ENCODE results near the gene GTF2B. TPM values are rescaled to one million over a fixed set of nuclear protein-coding genes. Genes with fewer than 3 reads are reported as not detected.
"Not testable (repeated sequence)": the region's sequence is repeated elsewhere in the genome, so short reads cannot be mapped to it uniquely, and the experiment has no call there.

Gene GTF2B
- polyA plus RNA-seq, 3 donors: 39.8 to 52.7 (median 43.2) TPM

GRCh38 chr1:88897070-88897730 lies 5.8 kb upstream of the GTF2B start:
- no peak for DNase-seq (ENCODE audit: extremely low read depth in 1 of 11, low read depth in 9 of 11, low spot score in 4 of 11)

- DNase-seq (ENCODE audit: extremely low read depth in 1 of 11, low read depth in 9 of 11, low spot score in 4 of 11): no peak
Observed at GRCh38 chr1:88892357-88892877, 1.1 kb upstream of the GTF2B start.

GRCh38 chr1:88891951-88892340 lies 579 bp upstream of the GTF2B start:
- DNase-seq (ENCODE audit: extremely low read depth in 1 of 11, low read depth in 9 of 11, low spot score in 4 of 11): peak in 3 of 11 donors; percentile 2 to 24 (median 19)

- DNase-seq (ENCODE audit: extremely low read depth in 1 of 11, low read depth in 9 of 11, low spot score in 4 of 11): peak in 5 of 11 donors; percentile 13 to 33 (median 26)
Observed at GRCh38 chr1:88890791-88891317, 513 bp downstream of the GTF2B start.

- DNase-seq (ENCODE audit: extremely low read depth in 1 of 11, low read depth in 9 of 11, low spot score in 4 of 11): no peak
Observed at GRCh38 chr1:88890131-88890530, 1.2 kb downstream of the GTF2B start.

GRCh38 chr1:88888750-88889149 lies 2.6 kb downstream of the GTF2B start:
- no peak for DNase-seq (ENCODE audit: extremely low read depth in 1 of 11, low read depth in 9 of 11, low spot score in 4 of 11)

GRCh38 chr1:88885933-88886332 lies 5.4 kb downstream of the GTF2B start:
- no peak for DNase-seq (ENCODE audit: extremely low read depth in 1 of 11, low read depth in 9 of 11, low spot score in 4 of 11)

- no peak for DNase-seq (ENCODE audit: extremely low read depth in 1 of 11, low read depth in 9 of 11, low spot score in 4 of 11)
Observed at GRCh38 chr1:88883156-88883555, 8.2 kb downstream of the GTF2B start.

GRCh38 chr1:88880717-88881116 lies 10.7 kb downstream of the GTF2B start:
- DNase-seq (ENCODE audit: extremely low read depth in 1 of 11, low read depth in 9 of 11, low spot score in 4 of 11): not testable (repeated sequence)

GRCh38 chr1:88878731-88879130 lies 12.6 kb downstream of the GTF2B start:
- no peak for DNase-seq (ENCODE audit: extremely low read depth in 1 of 11, low read depth in 9 of 11, low spot score in 4 of 11)

GRCh38 chr1:88877911-88878310 lies 13.5 kb downstream of the GTF2B start:
- no peak for DNase-seq (ENCODE audit: extremely low read depth in 1 of 11, low read depth in 9 of 11, low spot score in 4 of 11)

- DNase-seq (ENCODE audit: extremely low read depth in 1 of 11, low read depth in 9 of 11, low spot score in 4 of 11): peak in 1 of 11 donors; percentile 9
Observed at GRCh38 chr1:88877382-88877825, 14.0 kb downstream of the GTF2B start.

- no peak for DNase-seq (ENCODE audit: extremely low read depth in 1 of 11, low read depth in 9 of 11, low spot score in 4 of 11)
Observed at GRCh38 chr1:88876573-88877365, 14.6 kb downstream of the GTF2B start.

- DNase-seq (ENCODE audit: extremely low read depth in 1 of 11, low read depth in 9 of 11, low spot score in 4 of 11): no peak
Observed at GRCh38 chr1:88875595-88875994, 15.8 kb downstream of the GTF2B start.

GRCh38 chr1:88873737-88874349 lies 17.5 kb downstream of the GTF2B start:
- DNase-seq (ENCODE audit: extremely low read depth in 1 of 11, low read depth in 9 of 11, low spot score in 4 of 11): no peak

- not testable (repeated sequence) for DNase-seq (ENCODE audit: extremely low read depth in 1 of 11, low read depth in 9 of 11, low spot score in 4 of 11)
Observed at GRCh38 chr1:88869644-88870043, 21.7 kb downstream of the GTF2B start.

- no peak for DNase-seq (ENCODE audit: extremely low read depth in 1 of 11, low read depth in 9 of 11, low spot score in 4 of 11)
Observed at GRCh38 chr1:88867743-88868521, 23.4 kb downstream of the GTF2B start.

GRCh38 chr1:88851303-88852063 lies 39.9 kb downstream of the GTF2B start:
- DNase-seq (ENCODE audit: extremely low read depth in 1 of 11, low read depth in 9 of 11, low spot score in 4 of 11): no peak
